A673 (cell line): Measurements from ENCODE around the gene TAS1R2. TPM values are rescaled to one million over a fixed set of nuclear protein-coding genes. Genes with fewer than 3 reads are reported as not detected.
"Not testable (repeated sequence)": the region's sequence is repeated elsewhere in the genome, so short reads cannot be mapped to it uniquely, and the experiment has no call there.

Source experiments
- BruUV-seq: library from RNA; stranded (reverse); fragments of 400-500 nt; replicated peaks from 2 replicates; lab custom pipeline; 2021; lab: Mats Ljungman, UMichigan
- CTCF ChIA-PET: fragments of 300-600 bp; sonication (Branson Sonifier 250); formaldehyde crosslinking; loops from one replicate; lab custom pipeline; 2022; ENCODE audit warnings: antibody characterized with exemption; lab: Charles Lee
- POLR2A ChIA-PET: fragments of 300-600 bp; sonication (Branson Sonifier 250); formaldehyde crosslinking; loops from one replicate; lab custom pipeline; 2022; ENCODE audit warnings: antibody characterized with exemption; ENCODE audit not compliant: low non-redundant PET; lab: Charles Lee
- DNase-seq: peaks from one replicate; pipeline ENCODE4 v3.0.0-alpha.2; 2015; ENCODE audit warnings: low spot score
- H3K27ac ChIP-seq: fragments of 200-600 bp; sonication (generic); 2 replicates; pipeline ENCODE4 v1.5.1; 2016; ENCODE audit warnings: mixed run types, low read depth, mild to moderate bottlenecking, mixed read lengths, antibody characterized with exemption, low read length; ENCODE audit not compliant: poor library complexity, severe bottlenecking
- H3K27me3 ChIP-seq: fragments of 200-600 bp; sonication (generic); replicated peaks from 2 replicates; pipeline ENCODE4 v1.6.1; 2017; ENCODE audit warnings: mixed run types, low read depth, mild to moderate bottlenecking, mixed read lengths, antibody characterized with exemption, low read length; ENCODE audit not compliant: insufficient read depth, poor library complexity
- H3K36me3 ChIP-seq: fragments of 200-600 bp; sonication (generic); 2 replicates; pipeline ENCODE4 v1.6.1; 2016; ENCODE audit warnings: mixed run types, mild to moderate bottlenecking, mixed read lengths, antibody characterized with exemption, low read length; ENCODE audit not compliant: insufficient read depth, poor library complexity, severe bottlenecking
- H3K4me1 ChIP-seq: fragments of 200-600 bp; sonication (generic); 2 replicates; pipeline ENCODE4 v1.6.1; 2017; ENCODE audit warnings: mixed run types, mild to moderate bottlenecking, mixed read lengths, antibody characterized with exemption, low read length; ENCODE audit not compliant: insufficient read depth, poor library complexity, severe bottlenecking
- H3K4me3 ChIP-seq: fragments of 200-600 bp; sonication (generic); 2 replicates; pipeline ENCODE4 v1.5.1; 2016; ENCODE audit warnings: low read depth, mixed run types, mild to moderate bottlenecking, mixed read lengths, low read length; ENCODE audit not compliant: poor library complexity, severe bottlenecking
- H3K9me3 ChIP-seq: fragments of 200-600 bp; sonication (generic); 2 replicates; pipeline ENCODE4 v1.6.1; 2016; ENCODE audit warnings: mixed run types, low read depth, mild to moderate bottlenecking, mixed read lengths, antibody characterized with exemption, low read length; ENCODE audit not compliant: poor library complexity, severe bottlenecking
- EZH2 ChIP-seq: fragments of 200-600 bp; sonication (generic); IDR thresholded peaks from 2 replicates; pipeline ENCODE4 v1.6.1; 2017; ENCODE audit warnings: borderline replicate concordance, low read depth, mild to moderate bottlenecking, mixed read lengths, antibody characterized with exemption, low read length; ENCODE audit not compliant: poor library complexity, severe bottlenecking
- intact Hi-C: fragments of 100-400 bp; cut with micrococcal nuclease; formaldehyde crosslinking; loops from one replicate; pipeline ENCODE4 v1.10.0; 2022; ENCODE audit not compliant: unreplicated experiment
- total RNA-seq: library from RNA; stranded (reverse); gene quantifications from 2 replicates; pipeline ENCODE4 v1.2.3, GENCODE V29; 2021
- TF ChIP-seq, protein P1 (sequence below): fragments of 300-800, 200-600 bp; sonication (generic); conservative IDR thresholded peaks from 2 replicates; pipeline ENCODE4 v1.5.1; 2017; ENCODE audit warnings: low read depth, mild to moderate bottlenecking, antibody characterized with exemption, low read length, moderate library complexity, mixed read lengths

Gene TAS1R2
- total RNA-seq, 1 experiment from 2014 or later, result not detected

GRCh38 chr1:18849261-18849711 is 10.2 kb downstream of the TAS1R2 start:
- DNase-seq, result peak; percentile 54
- BruUV-seq, result no TSS peak
- H3K27ac ChIP-seq, result no peak overlapping the region
- peaks cover 10% of the 10 kb centered on the region for H3K4me1 ChIP-seq
- intact Hi-C loops, result no loop called here
- no peak for TF ChIP-seq EZH2
- H3K27me3 ChIP-seq, result no peaks in the 10 kb centered on the region
- no peaks in the 10 kb centered on the region for H3K36me3 ChIP-seq
- ChIA-PET POLR2A (interaction anchor here (0.5 kb wide), 1 partner anchor 60 kb away, joined by 4 read pairs; no protein-coding TSS in a partner anchor), CTCF (no interaction called here)
- H3K4me3 ChIP-seq, result no peak overlapping the region
- H3K9me3 ChIP-seq, result no peaks in the 10 kb centered on the region

DNA sequence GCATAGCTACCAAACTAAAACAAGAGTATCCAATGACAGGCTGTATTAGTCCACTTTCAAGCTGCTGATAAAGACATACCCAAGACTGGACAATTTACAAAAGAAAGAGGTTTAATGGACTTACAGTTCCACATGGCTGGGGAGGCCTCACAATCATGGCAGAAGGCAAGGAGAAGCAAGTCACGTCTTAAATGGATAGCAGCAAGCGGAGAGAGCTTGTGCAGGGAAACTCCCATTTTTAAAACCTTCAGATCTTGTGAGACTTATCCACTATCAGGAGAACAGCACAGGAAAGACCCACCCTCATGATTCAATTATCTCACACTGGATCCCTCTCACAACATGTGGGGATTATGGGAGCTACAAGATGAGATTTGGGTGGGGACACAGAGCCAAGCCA is 11.7 kb downstream of the TAS1R2 start:
- peaks cover 10% of the 10 kb centered on the region for H3K4me1 ChIP-seq
- H3K4me3 ChIP-seq, intact Hi-C loops, DNase-seq, H3K27me3 ChIP-seq, H3K27ac ChIP-seq, H3K36me3 ChIP-seq, BruUV-seq, CTCF ChIA-PET, POLR2A ChIA-PET, H3K9me3 ChIP-seq: not testable (repeated sequence)

- intact Hi-C loops, result no loop called here
- Histone ChIP-seq H3K4me1 (no peaks in the 10 kb centered on the region), H3K9me3 (no peaks in the 10 kb centered on the region), H3K27me3 (peaks cover 5% of the 10 kb centered on the region), H3K27ac (no peak overlapping the region), H3K36me3 (no peaks in the 10 kb centered on the region), H3K4me3 (no peak overlapping the region)
- ChIA-PET CTCF (no interaction called here), POLR2A (no interaction called here)
- no TSS peak for BruUV-seq
- TF ChIP-seq EZH2, result no peak
- TF ChIP-seq, protein P1, sequence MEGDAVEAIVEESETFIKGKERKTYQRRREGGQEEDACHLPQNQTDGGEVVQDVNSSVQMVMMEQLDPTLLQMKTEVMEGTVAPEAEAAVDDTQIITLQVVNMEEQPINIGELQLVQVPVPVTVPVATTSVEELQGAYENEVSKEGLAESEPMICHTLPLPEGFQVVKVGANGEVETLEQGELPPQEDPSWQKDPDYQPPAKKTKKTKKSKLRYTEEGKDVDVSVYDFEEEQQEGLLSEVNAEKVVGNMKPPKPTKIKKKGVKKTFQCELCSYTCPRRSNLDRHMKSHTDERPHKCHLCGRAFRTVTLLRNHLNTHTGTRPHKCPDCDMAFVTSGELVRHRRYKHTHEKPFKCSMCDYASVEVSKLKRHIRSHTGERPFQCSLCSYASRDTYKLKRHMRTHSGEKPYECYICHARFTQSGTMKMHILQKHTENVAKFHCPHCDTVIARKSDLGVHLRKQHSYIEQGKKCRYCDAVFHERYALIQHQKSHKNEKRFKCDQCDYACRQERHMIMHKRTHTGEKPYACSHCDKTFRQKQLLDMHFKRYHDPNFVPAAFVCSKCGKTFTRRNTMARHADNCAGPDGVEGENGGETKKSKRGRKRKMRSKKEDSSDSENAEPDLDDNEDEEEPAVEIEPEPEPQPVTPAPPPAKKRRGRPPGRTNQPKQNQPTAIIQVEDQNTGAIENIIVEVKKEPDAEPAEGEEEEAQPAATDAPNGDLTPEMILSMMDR, result no peak
- DNase-seq, result no peak
Measured at GRCh38 chr1:18840145-18840544, 19.3 kb downstream of the TAS1R2 start.

GRCh38 chr1:18836654-18837053 is 22.8 kb downstream of the TAS1R2 start:
- H3K27ac ChIP-seq, result no peak overlapping the region
- no peak for TF ChIP-seq EZH2
- TF ChIP-seq, protein P1, result no peak
- H3K4me1 ChIP-seq, result no peaks in the 10 kb centered on the region
- ChIA-PET POLR2A (no interaction called here), CTCF (no interaction called here)
- peaks cover 5% of the 10 kb centered on the region for H3K27me3 ChIP-seq
- H3K4me3 ChIP-seq, result no peak overlapping the region
- no TSS peak for BruUV-seq
- intact Hi-C loops, result no loop called here
- no peaks in the 10 kb centered on the region for H3K36me3 ChIP-seq
- no peaks in the 10 kb centered on the region for H3K9me3 ChIP-seq
- DNase-seq, result no peak

DNA sequence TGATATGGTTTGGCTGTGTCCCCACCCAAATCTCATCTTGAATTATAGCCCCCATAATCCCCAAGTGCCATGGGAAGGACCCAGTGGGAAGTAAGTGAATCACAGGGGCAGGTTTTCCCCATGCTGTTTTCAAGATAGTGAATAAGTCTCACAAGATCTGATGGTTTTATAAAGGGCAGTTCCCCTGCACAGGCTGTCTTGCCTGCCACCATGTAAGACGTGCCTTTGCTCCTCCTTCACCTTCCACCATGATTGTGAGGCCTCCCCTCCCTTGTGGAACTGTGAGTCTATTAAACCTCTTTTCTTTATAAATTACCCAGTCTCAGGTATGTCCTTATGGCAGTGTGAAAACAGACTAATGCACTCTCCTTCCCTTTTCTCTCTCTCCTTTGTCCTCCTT is 27.1 kb downstream of the TAS1R2 start:
- H3K4me3 ChIP-seq, H3K9me3 ChIP-seq, H3K36me3 ChIP-seq, DNase-seq, CTCF ChIA-PET, H3K27me3 ChIP-seq, H3K27ac ChIP-seq, BruUV-seq, intact Hi-C loops, H3K4me1 ChIP-seq: not testable (repeated sequence)
- POLR2A ChIA-PET, result interaction anchor here (0.6 kb wide), 1 partner anchor 188 kb away, joined by 4 read pairs; no protein-coding TSS in a partner anchor
